CD4-positive, alpha-beta T cell treated with Interleukin-21 for 1 hour (primary cell): ENCODE results near the gene MEDAG.

ENCODE experiments used
- DNase-seq: peaks from one replicate; pipeline ENCODE4 v3.0.0-alpha.2; 2020

The MEDAG gene

GRCh38 chr13:30966101-30966500 lies 60.0 kb downstream of the MEDAG start:
- DNase-seq = no peak

DNA sequence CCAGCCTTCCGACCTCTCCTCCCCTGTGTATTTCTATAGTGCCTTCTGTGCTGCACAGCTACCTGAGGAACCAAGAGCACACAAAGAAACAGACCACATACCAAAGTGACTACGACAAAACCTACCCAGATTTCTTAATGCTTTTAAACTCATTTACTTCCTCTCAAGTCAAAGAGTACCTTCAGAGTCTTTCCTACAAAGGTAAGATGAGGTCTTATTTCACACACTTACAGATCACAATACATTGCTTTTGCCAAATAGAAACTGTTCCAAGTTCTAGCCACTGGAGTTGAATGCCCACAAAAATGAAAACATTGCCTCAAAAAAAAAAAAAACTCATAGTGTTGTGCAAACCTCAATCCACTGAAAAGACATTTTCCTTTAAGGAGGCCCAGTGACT lies 62.8 kb downstream of the MEDAG start:
- DNase-seq = no peak

GRCh38 chr13:30971575-30971974 lies 65.5 kb downstream of the MEDAG start:
- no peak for DNase-seq

- no peak for DNase-seq
These were observed 66.9 kb downstream of the MEDAG start for GRCh38 chr13:30972888-30973377.

DNA sequence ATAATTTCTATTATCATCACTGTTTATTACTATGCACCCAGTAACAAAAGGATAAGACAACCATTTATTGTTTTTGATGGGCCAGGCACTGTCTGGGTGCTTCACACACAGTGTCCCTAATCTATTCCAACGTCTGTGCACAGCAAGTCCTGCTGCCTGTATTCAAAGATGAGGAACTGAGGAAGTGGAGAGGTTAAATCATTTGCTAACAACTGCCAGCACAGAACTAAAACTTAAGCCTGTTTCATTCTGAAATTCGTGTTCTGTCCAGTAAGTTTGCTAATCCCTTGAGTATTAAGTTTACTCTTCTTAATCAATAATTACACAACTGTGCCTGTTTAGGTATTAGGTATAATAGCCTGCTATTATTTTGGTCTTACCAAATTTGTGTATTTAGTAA lies 68.3 kb downstream of the MEDAG start:
- DNase-seq = no peak
